SH-SY5Y (cell line): Measurements from ENCODE around the gene KIFC3.

Source experiments
- GATA2 ChIP-seq: IDR thresholded peaks from 2 replicates; pipeline ENCODE4 v1.6.1; 2011; ENCODE audit warnings: mild to moderate bottlenecking, low read depth, low read length
- GATA3 ChIP-seq: IDR thresholded peaks from 2 replicates; pipeline ENCODE4 v1.6.1; 2011; ENCODE audit warnings: low read depth, mild to moderate bottlenecking, low read length, moderate library complexity

GRCh38 chr16:57764006-57764340 is 38.3 kb downstream of the KIFC3 start:
- TF ChIP-seq GATA2 (no peak), GATA3 (no peak)
